NCI-H2196 treated with DMSO at 0.1 percent for 48 hours (cell line): Measurements from ENCODE around the gene RPS6KA5.
"Not testable (repeated sequence)": the region's sequence is repeated elsewhere in the genome, so short reads cannot be mapped to it uniquely, and the experiment has no call there.

ENCODE experiments used
- DNase-seq: peaks from one replicate; lab custom pipeline; 2025; ENCODE audit not compliant: unreplicated experiment; lab: John Stamatoyannopoulos, UW

Gene RPS6KA5

GRCh38 chr14:90941706-90942105 lies 118.7 kb downstream of the RPS6KA5 start:
- DNase-seq = no peak

DNA sequence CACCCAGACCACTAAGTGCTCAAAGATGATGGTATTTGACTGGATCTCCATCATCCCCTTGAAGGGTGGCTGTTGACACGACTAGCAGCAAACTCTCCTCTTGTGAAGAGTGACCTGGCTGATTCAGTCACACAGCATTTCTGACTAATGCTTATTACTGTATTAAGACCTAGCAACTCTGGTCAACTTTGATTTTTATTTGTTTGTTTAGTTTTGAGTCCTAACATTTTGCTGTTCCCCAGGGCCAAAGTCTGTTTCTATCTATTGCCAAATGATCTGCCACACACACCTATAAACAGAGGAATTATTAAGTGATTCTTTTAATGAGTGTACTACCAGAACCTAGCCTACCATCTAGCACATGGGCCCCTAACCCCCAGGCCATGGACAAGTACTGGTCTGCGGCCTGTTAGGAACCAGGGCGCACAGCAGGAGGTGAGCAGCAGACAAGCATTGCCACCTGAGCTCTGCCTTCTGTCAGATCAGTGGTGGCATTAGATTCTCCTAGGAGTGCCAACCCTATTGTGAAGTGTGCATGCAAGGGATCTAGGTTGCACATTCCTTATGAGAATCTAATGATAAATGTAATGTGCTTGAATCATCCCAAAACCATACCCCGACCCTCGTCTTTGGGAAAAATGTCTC lies 120.0 kb downstream of the RPS6KA5 start:
- no peak for DNase-seq

DNA sequence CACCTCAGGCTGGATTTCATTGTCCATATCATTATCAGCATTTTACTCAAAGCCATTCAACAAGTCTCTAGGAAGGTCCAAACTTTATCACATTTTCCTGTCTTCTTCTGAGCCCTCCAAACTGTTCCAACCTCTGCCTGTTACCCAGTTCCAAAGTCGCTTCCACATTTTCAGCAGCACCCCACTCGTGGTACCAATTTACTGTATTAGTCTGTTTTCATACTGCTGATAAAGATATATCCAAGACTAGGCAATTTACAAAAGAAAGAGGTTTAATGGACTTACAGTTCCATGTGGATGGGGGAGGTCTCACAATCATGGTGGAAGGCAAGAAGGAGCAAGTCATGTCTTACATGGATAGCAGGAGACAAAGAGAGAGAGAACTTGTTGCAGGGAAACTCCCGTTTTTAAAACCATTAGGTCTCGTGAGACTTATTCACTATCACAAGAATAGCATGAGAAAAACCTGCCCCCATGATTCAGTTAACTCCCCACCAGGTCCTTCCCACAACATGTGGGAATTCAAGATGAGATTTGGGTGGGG lies 121.1 kb downstream of the RPS6KA5 start:
- not testable (repeated sequence) for DNase-seq

DNA sequence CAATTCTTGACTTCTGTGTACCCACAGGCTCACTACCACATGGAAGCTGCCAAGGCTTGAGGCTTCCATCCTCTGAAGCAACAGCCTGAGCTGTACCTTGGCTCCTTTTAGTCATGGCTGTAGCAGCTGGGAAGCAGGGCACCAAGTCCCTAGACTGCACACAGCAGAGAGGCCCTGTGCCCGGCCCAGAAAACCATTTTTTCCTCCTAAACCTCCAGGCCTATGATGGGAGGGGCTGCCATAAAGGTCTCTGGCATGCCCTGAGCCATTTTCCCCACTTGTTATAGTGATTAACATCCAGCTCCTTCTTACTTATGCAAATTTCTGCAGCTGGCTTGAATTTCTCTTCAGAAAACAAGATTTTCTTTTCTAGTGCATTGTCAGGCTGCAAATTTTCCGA lies 121.8 kb downstream of the RPS6KA5 start:
- no peak for DNase-seq

GRCh38 chr14:90936757-90937440 lies 123.5 kb downstream of the RPS6KA5 start:
- no peak for DNase-seq

DNA sequence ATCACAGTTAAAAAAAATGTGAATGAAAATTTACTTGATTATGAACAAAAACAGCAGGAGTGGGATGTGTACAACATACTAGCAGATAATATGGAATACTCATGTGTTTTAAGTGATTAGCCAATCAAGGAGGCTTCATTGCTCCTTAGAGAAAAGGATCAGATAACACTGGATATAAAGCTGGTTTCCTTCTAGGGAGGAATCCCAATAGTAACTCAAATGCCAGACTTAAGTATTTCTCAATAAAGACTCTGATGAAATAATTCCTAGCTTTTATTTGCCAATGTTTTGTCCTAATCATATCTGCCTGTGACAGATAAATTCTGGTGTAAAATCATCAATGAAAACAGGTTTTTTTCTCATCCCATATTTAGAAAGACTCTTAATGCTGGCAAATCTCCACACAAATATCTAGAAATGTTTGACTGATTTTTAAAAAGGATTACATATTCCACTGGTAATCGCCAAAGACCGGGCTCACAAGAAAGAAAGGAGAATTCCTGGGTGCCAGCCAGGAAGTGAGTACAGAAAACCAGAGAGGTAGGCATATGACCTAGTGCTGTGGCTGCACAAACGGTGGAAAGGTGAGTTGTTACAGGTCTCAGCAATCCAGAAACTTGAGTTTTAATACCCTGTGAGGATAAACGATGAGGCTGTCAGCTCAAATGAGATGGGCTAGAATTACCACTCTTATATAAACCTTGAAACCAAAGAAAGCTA lies 135.7 kb downstream of the RPS6KA5 start:
- DNase-seq = no peak

DNA sequence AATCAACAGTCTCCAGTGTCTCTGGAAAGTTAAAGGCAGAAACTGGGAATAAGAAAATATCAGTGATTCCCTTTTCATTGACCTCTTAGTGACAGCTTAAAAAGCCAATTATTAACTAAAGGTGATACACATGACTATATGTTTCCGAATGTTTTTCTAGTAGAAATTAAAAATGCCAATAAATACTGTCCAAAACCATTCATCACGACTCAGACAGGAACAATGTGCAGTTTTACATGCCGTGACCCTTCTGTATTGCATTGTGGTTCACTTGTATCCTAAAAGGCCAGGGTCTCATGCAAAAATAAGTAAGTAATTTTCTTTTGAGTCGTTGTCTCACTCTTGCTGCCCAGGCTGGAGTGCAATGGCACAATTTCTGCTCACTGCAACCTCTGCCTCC lies 138.3 kb downstream of the RPS6KA5 start:
- DNase-seq = no peak

DNA sequence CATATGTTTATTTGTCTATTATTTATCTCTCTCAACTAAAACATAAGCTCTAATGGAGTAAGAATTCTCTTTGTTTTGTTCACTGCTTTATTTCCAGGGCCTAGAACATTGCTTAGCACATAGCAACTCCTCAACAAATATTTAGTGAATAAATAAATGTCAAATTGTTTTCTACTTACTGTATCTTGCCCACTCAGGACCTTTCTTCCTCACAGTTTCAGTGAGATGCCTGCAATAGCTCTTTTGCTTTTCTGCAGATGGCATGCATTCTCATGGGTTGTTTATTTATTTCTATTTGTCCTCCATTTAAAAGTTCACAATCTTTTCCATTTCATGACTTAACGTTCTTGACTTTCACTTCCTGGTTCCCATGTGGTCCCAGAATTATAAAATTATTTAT lies 149.3 kb downstream of the RPS6KA5 start:
- no peak for DNase-seq

GRCh38 chr14:90907178-90907577 lies 153.3 kb downstream of the RPS6KA5 start:
- no peak for DNase-seq

GRCh38 chr14:90905531-90905930 lies 154.9 kb downstream of the RPS6KA5 start:
- DNase-seq = no peak

DNA sequence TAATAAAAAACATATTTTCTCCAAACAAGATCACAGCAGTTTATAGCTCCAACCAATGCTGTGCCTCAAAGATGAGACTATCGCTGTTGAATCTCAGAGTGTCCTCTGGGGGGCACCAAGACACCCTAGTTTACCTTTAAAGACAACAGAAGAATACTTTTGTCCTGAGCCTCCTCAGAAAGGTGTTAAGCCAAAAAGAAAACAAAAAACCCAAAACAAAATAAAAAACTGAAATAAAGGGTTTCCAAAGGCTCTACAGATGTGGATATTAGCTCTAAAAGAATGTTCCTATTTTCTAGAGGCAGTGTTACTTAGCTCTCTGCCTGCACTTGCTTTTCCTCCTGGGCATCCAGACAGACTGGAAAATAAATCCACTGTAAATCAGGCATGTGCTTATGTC lies 157.3 kb downstream of the RPS6KA5 start:
- DNase-seq = peak; percentile 2

DNA sequence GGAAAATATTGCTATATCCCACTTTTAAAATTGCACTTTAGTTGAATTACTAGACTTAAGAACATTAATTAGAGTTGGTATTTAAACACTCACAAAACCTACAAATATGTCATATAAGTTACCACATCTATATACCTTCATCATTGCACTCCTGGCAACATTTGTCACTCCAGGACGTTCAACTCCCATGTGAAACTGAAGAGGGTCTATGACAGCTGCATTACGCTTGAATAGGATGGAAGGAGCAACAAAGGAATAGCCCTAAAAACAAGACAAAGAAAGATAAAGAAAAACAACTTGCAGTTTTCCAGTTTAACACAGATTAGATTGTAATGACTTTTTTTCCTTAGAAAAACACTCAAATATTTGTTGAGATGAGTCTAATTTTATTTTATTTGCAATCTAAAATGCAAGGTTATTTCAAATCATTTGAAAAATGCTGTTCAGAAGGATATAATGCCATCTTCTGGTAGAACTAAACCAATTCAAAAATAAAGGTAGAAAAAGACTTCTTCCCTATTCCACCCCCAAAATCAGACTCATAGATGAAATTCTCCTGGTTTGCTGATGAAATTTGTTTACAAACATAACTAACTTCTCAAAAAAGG lies 159.9 kb downstream of the RPS6KA5 start:
- DNase-seq = no peak

DNA sequence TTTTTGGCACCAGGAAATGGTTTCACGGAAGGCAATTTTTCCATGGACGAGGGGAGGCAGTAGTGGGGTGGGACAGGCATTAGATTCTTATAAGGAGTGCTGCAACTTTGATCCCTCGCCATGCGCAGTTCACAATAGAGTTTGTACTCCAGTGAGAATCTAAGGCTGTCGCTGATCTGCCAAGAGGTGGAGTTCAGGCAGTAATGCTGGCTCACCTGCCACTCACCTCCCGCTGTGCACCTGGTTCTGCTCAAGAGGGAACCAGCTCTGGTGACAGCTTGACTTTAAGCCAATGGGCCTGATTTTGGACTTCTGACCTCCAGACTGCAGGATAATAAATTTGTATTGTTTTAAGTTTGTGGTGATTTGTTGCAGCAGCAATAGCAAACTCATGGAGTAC lies 163.4 kb downstream of the RPS6KA5 start:
- DNase-seq = no peak

DNA sequence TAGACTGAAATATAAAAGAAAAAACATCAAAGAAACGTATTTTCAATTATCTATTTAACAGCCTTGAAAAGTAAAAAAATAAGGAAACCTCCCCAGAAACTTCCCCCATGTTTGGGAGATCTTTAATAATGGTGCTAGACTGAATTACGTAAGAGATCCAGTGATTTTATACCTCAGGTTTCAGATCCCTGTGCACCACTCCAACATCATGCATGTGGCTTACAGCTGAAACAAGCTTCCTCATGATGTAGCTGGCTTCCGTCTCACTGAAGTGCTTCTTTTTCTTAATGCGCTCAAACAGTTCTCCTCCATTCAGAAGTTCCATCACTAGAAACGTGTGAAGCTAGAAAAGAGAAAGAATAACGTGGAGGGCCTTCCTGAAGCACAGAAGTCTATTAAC lies 166.2 kb downstream of the RPS6KA5 start:
- DNase-seq = no peak

DNA sequence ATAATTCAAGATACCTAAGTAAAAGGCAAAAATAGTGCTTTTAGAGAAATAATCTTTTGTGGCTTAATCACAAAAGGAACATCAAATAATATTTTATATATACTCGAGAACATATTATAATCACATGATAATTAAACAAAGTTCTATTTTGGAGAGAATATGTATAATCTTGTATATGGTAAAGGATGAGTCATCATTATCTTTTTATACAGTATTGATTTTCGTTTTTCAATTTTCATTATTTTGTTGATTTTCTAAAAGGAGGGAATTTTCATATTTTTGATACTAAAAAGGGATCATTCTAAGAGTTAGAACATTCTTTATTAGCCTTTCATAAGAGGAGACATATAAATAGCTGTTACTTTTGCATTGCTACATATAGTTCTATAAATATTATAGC lies 166.9 kb downstream of the RPS6KA5 start:
- DNase-seq = no peak

- no peak for DNase-seq
These were observed 167.5 kb downstream of the RPS6KA5 start for GRCh38 chr14:90892970-90893369.

- no peak for DNase-seq
These were observed 169.1 kb downstream of the RPS6KA5 start for GRCh38 chr14:90891326-90891725.

- DNase-seq = no peak
These were observed 170.0 kb downstream of the RPS6KA5 start for GRCh38 chr14:90890322-90891020.

DNA sequence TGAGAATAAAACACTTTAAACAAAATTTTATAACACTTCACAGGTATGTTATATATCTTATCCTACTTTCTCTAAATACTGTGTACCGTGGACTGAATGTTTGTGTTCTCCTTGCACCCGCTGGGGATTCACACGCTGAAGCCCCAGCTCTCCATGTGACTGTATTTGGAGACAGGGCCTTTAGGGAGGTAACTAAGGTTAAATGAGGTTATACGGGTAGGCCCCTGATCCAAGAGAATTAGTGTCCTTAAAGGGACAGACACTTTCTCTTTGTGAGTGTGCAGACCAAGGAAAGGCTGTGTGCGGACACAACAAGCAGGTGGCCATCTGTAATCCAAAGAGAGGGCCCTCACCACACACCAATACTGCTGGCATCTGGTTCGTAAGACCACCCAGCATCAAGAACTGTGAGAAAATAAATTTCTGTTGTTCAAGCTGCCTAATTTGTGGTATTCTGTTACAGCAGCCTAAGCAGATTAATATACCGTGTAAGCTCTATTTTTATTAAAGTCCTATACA lies 174.1 kb downstream of the RPS6KA5 start:
- DNase-seq = no peak

- no peak for DNase-seq
These were observed 176.7 kb downstream of the RPS6KA5 start for GRCh38 chr14:90883782-90884181.

DNA sequence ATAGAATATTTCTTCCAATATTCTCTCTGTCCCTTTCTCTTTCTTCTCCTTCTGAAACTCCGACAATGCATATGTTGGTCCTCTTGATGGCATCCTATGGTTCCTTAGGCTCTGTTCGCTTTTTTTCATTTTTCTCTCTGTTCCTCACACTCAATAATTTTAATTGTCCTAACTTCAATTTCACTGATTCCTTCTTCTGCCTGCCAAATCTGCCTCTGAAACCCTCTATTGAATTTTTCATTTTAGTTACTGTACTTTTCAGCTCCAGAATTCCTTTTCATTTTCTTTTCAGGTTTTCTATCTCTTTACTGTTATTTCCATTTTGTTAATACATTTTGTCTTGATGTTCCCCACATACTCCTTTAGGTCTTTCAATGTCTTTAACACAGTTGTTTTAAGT lies 177.2 kb downstream of the RPS6KA5 start:
- no peak for DNase-seq
